Activated naive CD4-positive, alpha-beta T cell treated with anti-CD3 and anti-CD28 coated beads, Interleukin-2, amount 50 U/mL, for 72 hours (primary cell): ENCODE data around the gene ZNF43. TPM values are rescaled to one million over a fixed set of nuclear protein-coding genes. Genes with fewer than 3 reads are reported as not detected.

Source experiments
- total RNA-seq, 2 donors: library from RNA; stranded (reverse); gene quantifications; one replicate each; pipeline ENCODE4 v1.2.3, GENCODE V29; 2022

The ZNF43 gene
- total RNA-seq, 2 donors from 2014 or later, result 34.0 to 37.7 TPM

Other genes with a start within 250 kb of the ZNF43 start
- 10 to 100 TPM; 20.7 to 25.4 TPM for gene ZNF100, start 68.6 kb downstream of the ZNF43 start, total RNA-seq
- gene ZNF208, start 174.8 kb upstream of the ZNF43 start, total RNA-seq, result 1 to 10 TPM; 2.1 to 4.2 TPM
- 10 to 100 TPM; 12.4 to 12.5 TPM for gene ZNF257, start 216.3 kb upstream of the ZNF43 start, total RNA-seq